ENCODE data around the gene OR11H6.
"Not testable (repeated sequence)": the region's sequence is repeated elsewhere in the genome, so short reads cannot be mapped to it uniquely, and the experiment has no call there.

The OR11H6 gene

DNA sequence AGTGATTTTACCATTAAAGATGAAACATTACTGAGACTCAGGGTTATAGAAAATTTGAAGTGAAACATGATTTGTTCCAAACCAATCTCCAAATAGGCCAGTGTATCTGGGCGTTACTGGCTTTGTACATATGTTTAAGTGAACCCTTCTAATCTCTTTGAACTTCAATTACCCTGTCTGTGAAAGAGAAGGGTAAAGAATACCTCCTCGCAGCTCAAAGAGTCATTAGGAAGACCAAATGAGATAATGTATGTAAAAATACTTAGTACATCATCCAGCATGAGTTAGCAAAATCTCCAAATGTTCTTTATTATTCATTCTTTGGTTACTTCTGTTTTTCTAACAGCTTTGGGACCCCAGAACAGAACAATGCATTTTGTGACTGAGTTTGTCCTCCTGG, at the start of gene OR11H6:
TSS of gene OR11H6 (plus strand) at position 301 of the 400 bp plus-strand sequence. CDS start at position 301, 0 bp downstream.
- Histone ChIP-seq H3K9ac (no peak within 1 kb of the TSS), H3K4me3 (no peak within 1 kb of the TSS), H3K36me3 (no peaks in the 10 kb centered on the region), H3K4me1 (peaks cover 0 to 7% (median 0%) of the 10 kb centered on the region in 10 experiments; a peak in 3 of 20 replicates), H3K9me3 (replicated peaks in 1 of 11) (no peaks in the 10 kb centered on the region), H3K4me2 (no peak within 1 kb of the TSS), H4K20me1 (no peaks in the 10 kb centered on the region), H3K27me3 (no peaks in the 10 kb centered on the region), H3K27ac (no peak within 1 kb of the TSS)
- no peak for TF ChIP-seq Cebpa-rat (IDR thresholded peaks at IDR 0.05)

- H3K9me3 ChIP-seq (replicated peaks in 1 of 11); H3K4me2 ChIP-seq; H4K20me1 ChIP-seq; H3K27me3 ChIP-seq; H3K27ac ChIP-seq; H3K9ac ChIP-seq; H3K4me3 ChIP-seq; H3K36me3 ChIP-seq: not testable (repeated sequence)
- peaks cover 0 to 12% (median 3%) of the 10 kb centered on the region in 10 experiments; a peak in 10 of 20 replicates for H3K4me1 ChIP-seq
These were observed 49.3 kb upstream of the OR11H6 start for GRCh38 chr14:20174205-20174604.

GRCh38 chr14:20176330-20176729, 47.2 kb upstream of the OR11H6 start:
- H3K9ac ChIP-seq: no peak overlapping the region
- no peaks in the 10 kb centered on the region for H3K27me3 ChIP-seq
- H3K36me3 ChIP-seq: no peaks in the 10 kb centered on the region
- H3K4me3 ChIP-seq: no peak overlapping the region
- TF ChIP-seq Cebpa-rat (IDR thresholded peaks at IDR 0.05): no peak
- no peaks in the 10 kb centered on the region for H4K20me1 ChIP-seq
- no peak overlapping the region for H3K4me2 ChIP-seq
- peaks cover 0 to 31% (median 10%) of the 10 kb centered on the region in 10 experiments; a peak in 10 of 20 replicates for H3K4me1 ChIP-seq
- no peak overlapping the region for H3K27ac ChIP-seq
- H3K9me3 ChIP-seq (replicated peaks in 1 of 11): no peaks in the 10 kb centered on the region

GRCh38 chr14:20177433-20177974, 46.0 kb upstream of the OR11H6 start:
- Histone ChIP-seq H3K4me3 (no peak overlapping the region), H3K27me3 (no peaks in the 10 kb centered on the region), H3K4me2 (no peak overlapping the region), H4K20me1 (no peaks in the 10 kb centered on the region), H3K9ac (no peak overlapping the region), H3K9me3 (replicated peaks in 1 of 11) (no peaks in the 10 kb centered on the region), H3K36me3 (no peaks in the 10 kb centered on the region), H3K27ac (no peak overlapping the region), H3K4me1 (peaks cover 0 to 35% (median 10%) of the 10 kb centered on the region in 10 experiments; a peak in 10 of 20 replicates)
- TF ChIP-seq Cebpa-rat (IDR thresholded peaks at IDR 0.05): no peak

GRCh38 chr14:20179218-20179617, 44.3 kb upstream of the OR11H6 start:
- Histone ChIP-seq H3K27ac (peak overlapping the region in 4 of 11 experiments; percentile 35 to 71 (median 44); a peak in 8 of 22 replicates), H4K20me1 (no peaks in the 10 kb centered on the region), H3K36me3 (no peaks in the 10 kb centered on the region), H3K4me1 (peaks cover 0 to 35% (median 10%) of the 10 kb centered on the region in 10 experiments; a peak in 10 of 20 replicates), H3K9me3 (replicated peaks in 1 of 11) (no peaks in the 10 kb centered on the region), H3K4me2 (peak overlapping the region in 6 of 11 experiments; percentile 12 to 82 (median 64); a peak in 11 of 22 replicates), H3K9ac (peak overlapping the region in 1 of 11 experiments; percentile 26; a peak in 1 of 22 replicates), H3K4me3 (0 out of 20 replicates have a peak overlapping the region, but pooled peaks of 1 of the 10 experiments have one; percentile 6), H3K27me3 (no peaks in the 10 kb centered on the region)
- no peak for TF ChIP-seq Cebpa-rat (IDR thresholded peaks at IDR 0.05)

GRCh38 chr14:20179880-20180279, 43.6 kb upstream of the OR11H6 start:
- Histone ChIP-seq H3K27ac (peak overlapping the region in 4 of 11 experiments; percentile 35 to 71 (median 44); a peak in 8 of 22 replicates), H3K4me2 (peak overlapping the region in 6 of 11 experiments; percentile 12 to 82 (median 64); a peak in 11 of 22 replicates), H3K4me3 (0 out of 20 replicates have a peak overlapping the region, but pooled peaks of 1 of the 10 experiments have one; percentile 6), H3K27me3 (no peaks in the 10 kb centered on the region), H3K36me3 (no peaks in the 10 kb centered on the region), H3K4me1 (peaks cover 0 to 35% (median 10%) of the 10 kb centered on the region in 10 experiments; a peak in 10 of 20 replicates), H4K20me1 (no peaks in the 10 kb centered on the region), H3K9ac (peak overlapping the region in 1 of 11 experiments; percentile 26; a peak in 1 of 22 replicates), H3K9me3 (replicated peaks in 1 of 11) (no peaks in the 10 kb centered on the region)
- TF ChIP-seq Cebpa-rat (IDR thresholded peaks at IDR 0.05): no peak

GRCh38 chr14:20180486-20180885, 43.0 kb upstream of the OR11H6 start:
- no peaks in the 10 kb centered on the region for H3K36me3 ChIP-seq

GRCh38 chr14:20184181-20184580, 39.3 kb upstream of the OR11H6 start:
- no peak overlapping the region for H3K27ac ChIP-seq

More at GRCh38 chr14:20180486-20180885, 43.0 kb upstream of the OR11H6 start:
- Histone ChIP-seq H3K4me1 (peaks cover 0 to 35% (median 10%) of the 10 kb centered on the region in 10 experiments; a peak in 10 of 20 replicates), H4K20me1 (no peaks in the 10 kb centered on the region), H3K4me3 (0 out of 20 replicates have a peak overlapping the region, but pooled peaks of 1 of the 10 experiments have one; percentile 18), H3K27me3 (no peaks in the 10 kb centered on the region), H3K4me2 (peak overlapping the region in 5 of 11 experiments; percentile 41 to 82 (median 64); a peak in 10 of 22 replicates), H3K27ac (peak overlapping the region in 3 of 11 experiments; percentile 35 to 71 (median 39); a peak in 7 of 22 replicates), H3K9me3 (replicated peaks in 1 of 11) (no peaks in the 10 kb centered on the region), H3K9ac (no peak overlapping the region)
- TF ChIP-seq Cebpa-rat (IDR thresholded peaks at IDR 0.05): no peak

GRCh38 chr14:20190596-20190995, 32.9 kb upstream of the OR11H6 start, which contains the start of gene OR11G2:
TSS of gene OR11G2 (plus strand) at chr14:20190896. CDS start at chr14:20197438, 6,542 bp downstream.
- H3K4me2 ChIP-seq: no peak within 1 kb of the TSS
- no peaks in the 10 kb centered on the region for H3K27me3 ChIP-seq
- H4K20me1 ChIP-seq: no peaks in the 10 kb centered on the region
- no peaks in the 10 kb centered on the region for H3K4me1 ChIP-seq
- H3K36me3 ChIP-seq: no peaks in the 10 kb centered on the region
- H3K27ac ChIP-seq: no peak within 1 kb of the TSS
- no peak within 1 kb of the TSS for H3K4me3 ChIP-seq
- no peaks in the 10 kb centered on the region for H3K9me3 ChIP-seq (replicated peaks in 1 of 11)
- no peak within 1 kb of the TSS for H3K9ac ChIP-seq
- TF ChIP-seq Cebpa-rat (IDR thresholded peaks at IDR 0.05): no peak

More at GRCh38 chr14:20184181-20184580, 39.3 kb upstream of the OR11H6 start:
- Histone ChIP-seq H3K4me3 (no peak overlapping the region), H3K9ac (no peak overlapping the region), H3K36me3 (no peaks in the 10 kb centered on the region), H3K9me3 (replicated peaks in 1 of 11) (no peaks in the 10 kb centered on the region), H3K27me3 (no peaks in the 10 kb centered on the region), H3K4me2 (no peak overlapping the region), H4K20me1 (no peaks in the 10 kb centered on the region), H3K4me1 (peaks cover 0 to 26% (median 7%) of the 10 kb centered on the region in 10 experiments; a peak in 10 of 20 replicates)
- no peak for TF ChIP-seq Cebpa-rat (IDR thresholded peaks at IDR 0.05)
